Stimulated activated CD4-positive, alpha-beta T cell treated with anti-CD3 and anti-CD28 coated beads, Interleukin-2, amount 100 ng/mL, for 48 hours (primary cell): ENCODE data around the gene DHX40.
A peak's percentile ranks its signal among the peaks of the same experiment; 100 is the strongest.
"Not testable (repeated sequence)": the region's sequence is repeated elsewhere in the genome, so short reads cannot be mapped to it uniquely, and the experiment has no call there.

Experiments used
- DNase-seq, 2 donors: peaks; one replicate each; pipeline ENCODE4 v3.0.0-alpha.2; 2020

Gene DHX40

DNA sequence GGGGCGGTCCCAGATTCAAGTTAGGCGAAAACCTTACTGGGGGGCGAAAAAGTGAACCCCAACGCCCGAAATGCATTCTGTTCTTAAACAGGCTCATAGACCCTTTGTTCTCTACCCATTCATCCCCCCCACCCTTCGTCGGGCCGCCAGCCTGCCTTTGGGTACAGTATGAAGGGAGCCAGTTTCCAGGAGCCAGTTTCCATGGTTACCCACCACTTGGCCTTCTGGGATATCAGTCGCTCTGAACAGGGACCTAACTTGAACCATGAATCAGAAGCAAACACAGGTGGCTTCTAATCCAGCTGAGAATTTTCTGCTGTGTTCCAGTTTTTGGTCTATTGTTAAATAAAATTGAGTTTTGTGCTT is 532 bp downstream of the DHX40 start:
- DNase-seq: peak; percentile 25 to 37

- not testable (repeated sequence) for DNase-seq
These were observed 3.7 kb downstream of the DHX40 start for GRCh38 chr17:59569151-59569550.

GRCh38 chr17:59572301-59572924 is 7.0 kb downstream of the DHX40 start:
- no peak for DNase-seq

DNA sequence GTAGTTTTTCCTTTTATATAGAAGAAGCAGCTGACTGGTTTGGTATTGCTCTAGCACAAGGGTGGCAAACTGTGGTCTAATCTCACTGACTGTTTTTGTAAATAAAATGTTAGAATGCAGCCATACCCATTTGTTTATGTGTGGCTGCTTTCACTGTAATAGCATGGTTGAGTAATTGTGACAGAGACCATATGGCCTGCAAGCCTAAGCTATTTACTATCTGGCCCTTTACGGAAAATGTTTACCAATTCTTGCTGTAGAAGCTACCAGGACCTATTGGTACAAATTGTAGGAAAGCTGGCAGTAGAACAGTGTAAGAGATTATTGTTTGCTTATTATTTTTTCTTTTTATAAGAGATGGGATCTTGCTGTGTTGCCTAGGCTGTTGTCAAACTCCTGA is 18.8 kb downstream of the DHX40 start:
- not testable (repeated sequence) for DNase-seq

DNA sequence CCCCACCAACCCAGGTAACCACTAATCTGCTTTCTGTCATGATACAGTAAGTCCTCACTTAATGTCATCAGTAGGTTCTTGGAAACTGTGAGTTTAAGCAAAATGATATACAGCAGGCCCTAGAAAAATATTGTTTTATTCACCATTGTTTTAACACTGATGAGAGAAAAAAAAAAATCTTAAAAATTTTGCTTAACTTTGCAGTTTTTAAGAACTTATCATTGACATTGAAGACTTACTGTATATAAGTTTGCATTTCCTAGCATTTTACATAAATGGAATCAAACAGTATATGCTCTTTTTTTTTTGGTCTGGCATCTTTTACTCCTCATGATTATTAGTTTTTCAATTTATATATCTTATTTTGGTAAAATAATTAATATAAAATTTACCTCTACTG is 34.8 kb downstream of the DHX40 start:
- no peak for DNase-seq

DNA sequence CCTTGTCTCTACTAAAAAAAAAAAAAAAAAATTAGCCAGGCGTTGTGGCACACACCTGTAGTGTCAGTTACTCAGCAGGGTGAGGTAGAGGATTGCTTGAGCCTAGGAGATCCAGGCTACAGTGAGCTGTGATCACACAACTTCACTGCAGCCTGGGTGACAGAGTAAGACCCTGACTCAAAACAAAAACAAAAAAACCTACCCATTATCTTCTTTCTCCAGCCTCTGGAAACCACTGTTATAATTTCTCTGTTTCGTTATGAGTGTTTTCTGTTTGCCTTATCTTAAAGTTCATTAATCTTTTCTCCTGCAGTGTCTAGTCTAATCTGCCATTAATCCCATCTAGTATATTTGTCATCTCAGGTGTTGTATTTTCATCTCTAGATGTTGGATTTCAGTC is 35.7 kb downstream of the DHX40 start:
- no peak for DNase-seq

DNA sequence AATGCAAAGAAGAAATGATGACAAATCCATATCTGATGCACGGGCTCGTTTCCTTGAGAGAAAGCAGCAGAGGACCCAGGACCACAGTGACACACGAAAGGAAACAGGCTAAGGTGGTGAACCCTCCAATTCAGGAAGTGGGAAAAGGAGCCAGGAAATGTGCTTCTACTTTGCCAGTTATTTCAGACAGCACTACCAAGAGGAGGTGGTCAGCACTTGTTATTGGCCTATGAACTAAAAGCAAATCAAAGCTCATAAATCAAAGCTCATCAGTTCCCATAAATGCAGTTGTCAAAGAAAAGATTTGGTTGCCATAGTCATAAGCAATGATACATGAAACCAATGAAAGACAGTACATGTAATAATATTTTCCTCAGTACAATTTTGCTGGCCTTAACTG is 41.7 kb downstream of the DHX40 start:
- DNase-seq: no peak

- DNase-seq: peak in 1 of 2 donors; percentile 40
These were observed 42.5 kb downstream of the DHX40 start for GRCh38 chr17:59607817-59608403.

DNA sequence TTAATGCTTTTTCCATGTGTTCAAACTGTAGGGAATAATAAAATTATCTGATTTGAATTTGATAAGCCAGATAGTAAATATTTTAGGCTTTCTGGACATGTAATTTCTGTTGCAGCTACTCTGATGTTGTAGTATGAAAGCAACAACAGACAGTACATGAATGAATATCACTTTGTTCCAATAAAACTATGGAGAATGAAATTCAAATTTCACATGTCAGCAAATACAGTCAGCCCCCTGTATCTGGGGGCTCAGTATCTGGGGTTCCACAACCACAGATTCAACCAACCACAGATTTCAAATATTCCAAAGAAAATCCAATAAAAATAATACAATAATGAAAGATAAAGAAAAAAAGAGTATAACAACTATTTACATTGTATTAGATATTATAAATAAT is 46.1 kb downstream of the DHX40 start:
- no peak for DNase-seq

GRCh38 chr17:59616253-59616920 is 51.0 kb downstream of the DHX40 start:
- no peak for DNase-seq

- DNase-seq: no peak
These were observed 51.8 kb downstream of the DHX40 start for GRCh38 chr17:59617156-59617732.

- no peak for DNase-seq
These were observed 53.6 kb downstream of the DHX40 start for GRCh38 chr17:59619035-59619297.

GRCh38 chr17:59619298-59620063 is 54.1 kb downstream of the DHX40 start, which contains the start of gene CLTC:
CLTC (plus strand) TSS chr17:59619895; CDS start chr17:59620132, 237 bp downstream.
- DNase-seq: peak; percentile 85 to 87

DNA sequence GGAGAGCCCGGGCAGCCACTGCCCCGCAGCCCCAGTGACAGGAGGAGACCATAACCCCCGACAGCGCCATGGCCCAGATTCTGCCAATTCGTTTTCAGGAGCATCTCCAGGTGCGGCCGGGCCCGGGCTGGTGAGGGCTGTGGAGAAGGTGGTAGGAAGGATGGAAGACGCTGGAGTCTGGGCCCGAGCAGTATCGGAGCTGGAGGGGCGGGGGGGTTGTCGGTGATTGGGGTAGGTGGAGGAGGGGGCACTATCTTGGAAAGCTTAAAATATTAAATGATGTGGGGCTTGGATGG is 54.6 kb downstream of the DHX40 start:
- no peak for DNase-seq

DNA sequence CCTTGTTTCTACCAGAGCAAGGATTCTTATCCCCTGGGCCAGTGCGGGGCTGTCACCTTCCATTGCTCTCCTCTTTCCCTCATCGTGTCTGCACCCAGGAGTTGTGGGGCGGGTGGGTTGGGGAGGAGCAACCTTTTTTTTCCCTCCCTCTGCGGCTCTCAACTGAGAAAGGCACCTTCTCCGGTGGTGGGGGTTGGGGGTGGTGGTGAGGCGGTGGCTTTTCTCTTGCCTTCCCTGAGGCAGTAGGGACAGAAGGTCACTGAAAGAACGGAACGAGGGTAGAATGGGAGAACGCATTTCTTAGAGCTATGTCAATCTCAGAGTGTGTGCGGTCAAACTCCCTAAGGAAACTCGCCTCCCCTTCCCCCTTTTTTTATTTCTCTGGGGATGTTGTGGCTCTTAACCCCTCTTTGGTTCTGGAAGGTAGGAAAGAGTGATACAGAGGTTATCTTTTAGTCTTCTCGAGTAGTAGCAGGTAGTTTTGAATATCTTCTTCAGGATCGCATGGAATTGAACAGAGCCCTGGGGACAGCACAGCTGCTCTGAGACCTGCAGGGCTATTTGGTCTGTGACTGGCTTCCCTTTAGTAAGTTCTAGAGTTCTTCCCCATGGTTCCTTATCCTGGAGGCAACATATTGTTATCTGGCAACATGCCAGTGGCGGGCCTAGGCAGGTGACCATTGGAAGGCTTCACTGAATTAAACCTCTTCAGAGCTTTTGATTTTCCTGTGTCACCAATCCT is 55.3 kb downstream of the DHX40 start:
- peak; percentile 36 to 42 for DNase-seq

DNA sequence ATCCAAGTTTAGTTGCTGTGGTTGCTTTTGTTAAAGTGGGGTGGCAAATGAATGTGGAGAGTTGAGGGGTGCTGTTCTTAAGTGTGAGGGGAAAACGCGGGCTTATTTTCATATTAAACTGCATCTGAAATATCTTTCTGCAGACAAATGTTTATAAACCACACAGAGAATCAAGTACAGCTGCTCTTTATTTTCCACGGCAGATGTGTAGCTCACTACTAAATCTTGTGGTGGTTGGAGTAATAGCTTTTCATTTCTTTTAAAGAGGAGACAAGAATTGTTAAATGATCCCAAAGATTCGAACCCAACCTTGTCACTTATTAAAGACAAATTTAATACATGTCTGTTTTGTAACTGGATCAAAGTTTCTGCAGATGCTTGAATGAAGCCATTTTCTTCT is 56.4 kb downstream of the DHX40 start:
- DNase-seq: no peak

DNA sequence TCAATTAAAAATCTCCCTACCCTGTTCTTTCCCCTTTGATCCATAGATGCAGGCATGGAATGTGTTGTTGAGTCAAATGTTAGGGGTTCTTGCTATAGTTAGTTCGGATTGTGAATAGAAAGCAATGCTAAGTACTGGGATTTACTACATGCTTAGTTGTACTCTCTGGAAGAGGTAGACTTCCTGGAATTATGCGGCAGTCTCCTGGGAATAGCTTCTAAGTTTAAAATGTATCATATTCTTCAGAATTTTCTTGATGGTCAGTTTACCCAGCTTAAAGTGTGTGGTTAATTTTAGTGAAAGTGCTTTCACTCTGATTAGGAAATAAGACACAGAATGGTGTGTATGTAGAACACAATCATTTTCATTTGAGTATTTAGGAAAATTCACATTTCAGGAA is 57.7 kb downstream of the DHX40 start:
- no peak for DNase-seq

- DNase-seq: no peak
These were observed 61.3 kb downstream of the DHX40 start for GRCh38 chr17:59626756-59627155.

DNA sequence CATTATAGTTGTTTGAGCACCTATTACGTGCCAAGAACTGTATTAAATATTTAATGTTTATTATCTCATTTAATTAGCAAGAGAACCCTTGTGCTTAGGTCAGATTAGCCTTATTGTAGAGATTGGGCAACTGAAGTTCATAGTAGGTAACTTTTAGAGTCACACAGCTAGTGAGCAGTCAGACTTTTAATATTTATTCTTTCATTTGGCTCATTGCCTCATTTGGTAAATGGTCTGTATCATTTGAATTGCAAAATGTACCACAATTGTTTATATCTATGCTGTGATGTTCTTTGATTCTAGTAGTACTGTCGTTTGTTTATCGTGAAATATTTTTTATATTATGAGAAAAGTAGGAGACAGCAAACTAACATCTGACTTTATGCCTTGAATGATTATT is 61.9 kb downstream of the DHX40 start:
- no peak for DNase-seq

GRCh38 chr17:59627770-59628171 is 62.4 kb downstream of the DHX40 start:
- no peak for DNase-seq

DNA sequence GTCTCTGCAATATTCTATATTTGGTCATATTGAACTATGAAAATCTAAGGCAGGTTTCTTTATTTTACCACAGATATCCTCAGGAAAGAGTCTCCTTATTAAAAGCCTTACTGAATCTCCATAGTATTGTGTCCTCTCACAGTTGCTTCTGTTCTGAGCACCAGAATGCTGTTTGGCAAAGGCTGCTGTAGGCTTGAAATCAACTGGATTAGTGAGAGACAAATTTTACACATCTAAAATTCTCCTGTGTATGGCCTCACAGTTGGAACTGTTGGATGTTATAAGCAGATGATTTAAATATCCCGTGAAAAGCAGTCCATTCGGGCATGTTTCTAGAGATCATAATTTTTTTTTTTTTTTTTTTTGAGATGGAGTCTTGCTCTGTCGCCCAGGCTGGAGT is 63.8 kb downstream of the DHX40 start:
- DNase-seq: no peak

DNA sequence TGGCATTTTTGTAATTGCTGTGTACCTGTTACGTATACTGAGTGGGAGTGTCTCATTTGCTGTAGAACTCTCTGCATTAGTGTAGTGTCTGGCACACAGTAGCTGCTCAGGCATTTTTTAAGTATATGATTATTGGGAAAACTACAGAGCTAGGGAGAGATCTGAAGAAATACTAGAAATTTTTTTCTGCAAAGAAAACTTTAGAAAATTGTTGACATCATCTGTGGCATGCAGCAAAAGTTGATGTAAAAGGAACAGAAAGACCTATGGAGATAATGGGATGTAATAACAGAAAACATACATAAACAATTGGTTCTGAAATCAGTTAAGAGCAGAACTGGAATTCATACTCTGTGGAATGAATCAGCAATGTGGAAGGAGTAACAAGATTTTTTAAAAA is 65.9 kb downstream of the DHX40 start:
- no peak for DNase-seq

- DNase-seq: no peak
These were observed 67.0 kb downstream of the DHX40 start for GRCh38 chr17:59632398-59632797.
